Sigmoid colon (tissue), 7 donors: Measurements from ENCODE around the gene EXT2. TPM values are rescaled to one million over a fixed set of nuclear protein-coding genes. Genes with fewer than 3 reads are reported as not detected.

ENCODE experiments used
- DNase-seq: peaks from one replicate; pipeline ENCODE4 v3.0.0-alpha.2; 2019
- H3K27ac ChIP-seq, 4 donors: fragments of 200-600 bp; sonication (generic); one replicate each; pipeline ENCODE4 v1.5.1; 2016 to 2019; ENCODE audit warnings: mild to moderate bottlenecking in 1 of 4
- H3K27me3 ChIP-seq, 3 donors: fragments of 200-600 bp; sonication (generic); one replicate each; pipeline ENCODE4 v1.5.1; 2019; ENCODE audit warnings: mild to moderate bottlenecking in 1 of 3
- H3K36me3 ChIP-seq, 4 donors: fragments of 200-600 bp; sonication (generic); one replicate each; pipeline ENCODE4 v1.5.1; 2016 to 2019
- H3K4me1 ChIP-seq, 4 donors: fragments of 200-600 bp; sonication (generic); one replicate each; pipeline ENCODE4 v1.5.1; 2017 to 2019
- H3K4me3 ChIP-seq, 4 donors: fragments of 200-600 bp; sonication (generic); one replicate each; pipeline ENCODE4 v1.5.1; 2017 to 2019; ENCODE audit warnings: mild to moderate bottlenecking in 2 of 4, moderate library complexity in 1 of 4
- H3K9me3 ChIP-seq, 4 donors: fragments of 200-600 bp in 3 of 4; sonication (generic) in 3 of 4; one replicate each; pipeline versions ENCODE4 v1.5.1 to v1.6.1; 2013 to 2019
- CTCF ChIP-seq, 4 experiments: fragments of 450-650 bp in 3 of 4; fragments of 200-600 bp in 1 of 4; IDR thresholded peaks; one replicate each; pipeline ENCODE4 v1.5.1; 2016 to 2019; ENCODE audit warnings: antibody characterized with exemption in 4 of 4, mild to moderate bottlenecking in 3 of 4, moderate library complexity in 2 of 4
- EP300 ChIP-seq, 4 donors: sonication (generic); formaldehyde crosslinking; IDR thresholded peaks; one replicate each; pipeline ENCODE4 v1.6.1; 2017; ENCODE audit warnings: antibody characterized with exemption in 4 of 4
- POLR2A ChIP-seq, 2 donors: fragments of 450-650 bp; IDR thresholded peaks; one replicate each; pipeline ENCODE4 v1.6.1; 2016; ENCODE audit warnings: antibody characterized with exemption in 2 of 2, mild to moderate bottlenecking in 2 of 2, moderate library complexity in 2 of 2
- POLR2AphosphoS5 ChIP-seq, 4 donors: sonication (generic); formaldehyde crosslinking; IDR thresholded peaks; one replicate each; pipeline ENCODE4 v1.6.1; 2017; ENCODE audit warnings: antibody characterized with exemption in 4 of 4
- WGBS, 2 donors: extraction: QIAGEN DNeasy Blood & Tissue Kit; methylation state at CpG; one replicate each; pipeline ENCODE4 v1.1.7; 2013; 5-methylcytosine and 5-hydroxymethylcytosine counted together
- intact Hi-C: fragments of 100-400 bp; cut with DNase I; formaldehyde crosslinking; loops from one replicate; pipeline ENCODE4 v1.15.1; 2023
- polyA plus RNA-seq, 3 donors: library from polyadenylated mRNA; stranded (reverse); fragments of 200-250 nt; gene quantifications; one replicate each; pipeline ENCODE4 v1.2.3, GENCODE V29; 2013
- total RNA-seq, 4 donors: library from RNA; depleted of rRNA; stranded (reverse); fragments of >200 nt; gene quantifications; one replicate each; pipeline ENCODE4 v1.1.0, GENCODE V29; 2016
- donor health status: healthy with polysubstance abuse.
- donor health status: Bipolar disorder and iron deficiency.
- donor health status: healthy.

The EXT2 gene
- total and polyA plus RNA-seq, 7 donors: 6.6 to 68.1 (median 46.3) TPM

GRCh38 chr11:44147751-44148150 is 52.3 kb downstream of the EXT2 start:
- no peak for DNase-seq
- 88 to 96% methylated on average over 3 of the region's 3 CpGs for WGBS, 2 donors
- intact Hi-C loops: no loop called here
- no peaks in the 10 kb centered on the region for H3K9me3 ChIP-seq
- no peaks in the 10 kb centered on the region for H3K27me3 ChIP-seq
- TF ChIP-seq POLR2A (IDR thresholded peaks at IDR 0.05) (no peak), CTCF (IDR thresholded peaks at IDR 0.05) (no peak)
- no peaks in the 10 kb centered on the region for H3K4me1 ChIP-seq
- peaks cover 0 to 40% (median 3%) of the 10 kb centered on the region in 4 donors for H3K36me3 ChIP-seq
- no peak overlapping the region for H3K4me3 ChIP-seq
- H3K27ac ChIP-seq: no peak overlapping the region

- H3K36me3 ChIP-seq: peaks cover 0 to 34% (median 2%) of the 10 kb centered on the region in 4 donors
- TF ChIP-seq EP300 (IDR thresholded peaks at IDR 0.05) (no peak), POLR2AphosphoS5 (IDR thresholded peaks at IDR 0.05) (no peak), POLR2A (IDR thresholded peaks at IDR 0.05) (no peak), CTCF (IDR thresholded peaks at IDR 0.05) (no peak)
- no peaks in the 10 kb centered on the region for H3K4me1 ChIP-seq
- H3K4me3 ChIP-seq: no peak overlapping the region
- intact Hi-C loops: no loop called here
- DNase-seq: no peak
- no peak overlapping the region for H3K27ac ChIP-seq
- 80 to 85% methylated on average over 2 of the region's 2 CpGs for WGBS, 2 donors
- no peaks in the 10 kb centered on the region for H3K27me3 ChIP-seq
- H3K9me3 ChIP-seq: no peaks in the 10 kb centered on the region
These were observed 54.2 kb downstream of the EXT2 start for GRCh38 chr11:44149651-44150050.

- Histone ChIP-seq H3K4me3 (no peak overlapping the region), H3K36me3 (peaks cover 0 to 33% (median 2%) of the 10 kb centered on the region in 4 donors), H3K27ac (no peak overlapping the region), H3K4me1 (no peaks in the 10 kb centered on the region), H3K27me3 (no peaks in the 10 kb centered on the region), H3K9me3 (no peaks in the 10 kb centered on the region)
- intact Hi-C loops: no loop called here
- 82 to 95% methylated on average over 1 of the region's 1 CpG for WGBS, 2 donors
- TF ChIP-seq POLR2A (IDR thresholded peaks at IDR 0.05): no peak
- TF ChIP-seq CTCF (IDR thresholded peaks at IDR 0.05): no peak
- TF ChIP-seq EP300 (IDR thresholded peaks at IDR 0.05): no peak
- TF ChIP-seq POLR2AphosphoS5 (IDR thresholded peaks at IDR 0.05): no peak
- no peak for DNase-seq
These were observed 54.9 kb downstream of the EXT2 start for GRCh38 chr11:44150401-44150800.

GRCh38 chr11:44157019-44157418 is 61.5 kb downstream of the EXT2 start:
- H3K27ac ChIP-seq: no peak overlapping the region
- 94 to 96% methylated on average over 4 of the region's 4 CpGs for WGBS, 2 donors
- intact Hi-C loops: no loop called here

More at GRCh38 chr11:44157019-44157418, 61.5 kb downstream of the EXT2 start:
- H3K27me3 ChIP-seq: no peaks in the 10 kb centered on the region
- no peaks in the 10 kb centered on the region for H3K4me1 ChIP-seq
- no peaks in the 10 kb centered on the region for H3K9me3 ChIP-seq
- no peak for TF ChIP-seq POLR2AphosphoS5 (IDR thresholded peaks at IDR 0.05)
- no peak for TF ChIP-seq EP300 (IDR thresholded peaks at IDR 0.05)
- TF ChIP-seq CTCF (IDR thresholded peaks at IDR 0.05): no peak
- no peak for TF ChIP-seq POLR2A (IDR thresholded peaks at IDR 0.05)
- peaks cover 0 to 10% (median 0%) of the 10 kb centered on the region in 4 donors for H3K36me3 ChIP-seq
- no peak for DNase-seq
- H3K4me3 ChIP-seq: no peak overlapping the region
